GM12872 (cell line): ENCODE measurements around the gene VPS54.

Source experiments
- CTCF ChIP-seq: IDR thresholded peaks from 3 replicates; pipeline ENCODE4 v1.5.1; 2011; ENCODE audit warnings: low read depth, mild to moderate bottlenecking, low read length, moderate library complexity; ENCODE audit not compliant: insufficient read depth

VPS54 gene

GRCh38 chr2:64018701-64019082 lies 536 bp downstream of the VPS54 start:
- TF ChIP-seq CTCF, result no peak

GRCh38 chr2:64017811-64018700 lies 1.2 kb downstream of the VPS54 start:
- no peak for TF ChIP-seq CTCF

GRCh38 chr2:64015898-64016297 lies 3.3 kb downstream of the VPS54 start:
- TF ChIP-seq CTCF, result no peak

GRCh38 chr2:64015391-64015790 lies 3.8 kb downstream of the VPS54 start:
- TF ChIP-seq CTCF, result no peak

- no peak for TF ChIP-seq CTCF
Observed at GRCh38 chr2:64014628-64015027, 4.6 kb downstream of the VPS54 start.

GRCh38 chr2:64013053-64013452 lies 6.2 kb downstream of the VPS54 start:
- TF ChIP-seq CTCF, result no peak

GRCh38 chr2:64012115-64012514 lies 7.1 kb downstream of the VPS54 start:
- no peak for TF ChIP-seq CTCF
